Keratinocyte (primary cell): ENCODE results near the gene TMPRSS11D. TPM values are rescaled to one million over a fixed set of nuclear protein-coding genes. Genes with fewer than 3 reads are reported as not detected.

Experiments
- DNase-seq: peaks from one replicate; pipeline ENCODE4 v3.0.0-alpha.2; 2011; ENCODE audit warnings: low read depth, missing footprints, low spot score
- FAIRE-seq: peaks from 2 replicates; lab custom pipeline; 2011; peaks lifted over from hg19 to GRCh38; lab: Jason Lieb, UNC
- H2AFZ ChIP-seq: 2 replicates; pipeline ENCODE4 v1.6.0; 2012; ENCODE audit warnings: low read length, control low read depth, inconsistent platforms; ENCODE audit not compliant: control insufficient read depth
- H3K27ac ChIP-seq: 2 replicates; pipeline ENCODE4 v1.5.1; 2011; ENCODE audit warnings: low read length; ENCODE audit not compliant: control insufficient read depth, insufficient read depth
- H3K27me3 ChIP-seq: 3 replicates; pipeline ENCODE4 v1.6.0; 2011; ENCODE audit warnings: low read length; ENCODE audit not compliant: control insufficient read depth, insufficient read depth; ENCODE audit errors: extremely low read depth
- H3K36me3 ChIP-seq, 2 experiments: 2 replicates in 1 of 2; 3 replicates in 1 of 2; pipeline ENCODE4 v1.5.1; 2011; ENCODE audit warnings: low read length in 2 of 2, mild to moderate bottlenecking in 1 of 2; ENCODE audit not compliant: control insufficient read depth in 2 of 2, insufficient read depth in 2 of 2; ENCODE audit errors: extremely low read depth in 1 of 2
- H3K4me1 ChIP-seq: 3 replicates; pipeline ENCODE4 v1.5.1; 2011; ENCODE audit warnings: low read length; ENCODE audit not compliant: control insufficient read depth, insufficient read depth; ENCODE audit errors: extremely low read depth
- H3K4me2 ChIP-seq: 3 replicates; pipeline ENCODE4 v1.6.0; 2011; ENCODE audit warnings: low read depth, low read length; ENCODE audit not compliant: control insufficient read depth, insufficient read depth; ENCODE audit errors: extremely low read depth
- H3K4me3 ChIP-seq, 3 experiments: fragments of 200-600 bp in 1 of 3; sonication (generic) in 1 of 3; 2 replicates in 2 of 3; 3 replicates in 1 of 3; pipeline ENCODE4 v1.5.1; 2011 to 2016; ENCODE audit warnings: low read length in 3 of 3, mild to moderate bottlenecking in 3 of 3, control low read depth in 2 of 3, inconsistent platforms in 1 of 3, low read depth in 1 of 3, mixed read lengths in 1 of 3, mixed run types in 1 of 3, moderate library complexity in 1 of 3; ENCODE audit not compliant: control insufficient read depth in 2 of 3, insufficient read depth in 2 of 3; ENCODE audit errors: extremely low read depth in 1 of 3
- H3K79me2 ChIP-seq: 2 replicates; pipeline ENCODE4 v1.6.0; 2012; ENCODE audit warnings: low read length; ENCODE audit not compliant: control insufficient read depth, insufficient read depth
- H3K9ac ChIP-seq: 3 replicates; pipeline ENCODE4 v1.6.0; 2011; ENCODE audit warnings: low read length; ENCODE audit not compliant: control insufficient read depth, insufficient read depth; ENCODE audit errors: extremely low read depth
- H3K9me1 ChIP-seq: 3 replicates; pipeline ENCODE4 v1.6.0; 2011; ENCODE audit warnings: low read length; ENCODE audit not compliant: control insufficient read depth, insufficient read depth; ENCODE audit errors: extremely low read depth
- H3K9me3 ChIP-seq: 2 replicates; pipeline ENCODE4 v1.5.1; 2012; ENCODE audit warnings: low read depth, low read length; ENCODE audit not compliant: control insufficient read depth
- H4K20me1 ChIP-seq: 3 replicates; pipeline ENCODE4 v1.6.0; 2011; ENCODE audit warnings: low read length; ENCODE audit not compliant: control insufficient read depth, insufficient read depth; ENCODE audit errors: extremely low read depth
- CTCF ChIP-seq, 3 experiments: IDR thresholded peaks in 1 of 3; conservative IDR thresholded peaks in 1 of 3; optimal IDR thresholded peaks in 1 of 3; 2 replicates in 2 of 3; 3 replicates in 1 of 3; pipeline versions ENCODE3 to v1.5.1; 2011; ENCODE audit warnings: low read length in 3 of 3, mild to moderate bottlenecking in 3 of 3, moderate library complexity in 2 of 3, control low read depth in 1 of 3, inconsistent platforms in 1 of 3; ENCODE audit not compliant: insufficient read depth in 2 of 3; ENCODE audit errors: extremely low read depth in 1 of 3
- EZH2 ChIP-seq: IDR thresholded peaks from one replicate; pipeline ENCODE4 v1.6.1; 2012; ENCODE audit warnings: inconsistent platforms, mild to moderate bottlenecking, low read length, moderate library complexity
- dilution Hi-C: fragments of 300-500 bp; cut with MboI; formaldehyde crosslinking; loops from one replicate; pipeline ENCODE4 v1.7.0; 2020; ENCODE audit warnings: low sequenced_read_pairs; ENCODE audit not compliant: extremely low pct_ligation_motif_present
- polyA plus RNA-seq, 5 experiments: library from polyadenylated mRNA; depleted of rRNA in 3 of 5; stranded (reverse) in 3 of 5; stranded (forward) in 1 of 5; unstranded in 1 of 5; fragments of >200 nt; gene quantifications; 1 replicate in 1 of 5; 2 replicates in 3 of 5; 3 replicates in 1 of 5; pipeline versions ENCODE4 v1.2.1 to v1.2.3, GENCODE V29; 2011 to 2012; ENCODE audit warnings: missing spikeins in 2 of 5, low read depth in 1 of 5, low replicate concordance in 1 of 5

Gene TMPRSS11D
- polyA plus RNA-seq, 1 donor (not counting 4 experiments of a cell fraction or from before 2014, with no cell fraction given), result 0.28 TPM

GRCh38 chr4:67787311-67787710 is 96.5 kb downstream of the TMPRSS11D start:
- dilution Hi-C loops, result no loop called here
- Histone ChIP-seq H3K4me1 (no peaks in the 10 kb centered on the region), H3K4me2 (no peak overlapping the region), H3K79me2 (no peaks in the 10 kb centered on the region), H3K9me3 (no peaks in the 10 kb centered on the region), H3K9ac (no peak overlapping the region), H3K27me3 (no peaks in the 10 kb centered on the region), H3K4me3 (no peak overlapping the region), H4K20me1 (no peaks in the 10 kb centered on the region), H3K27ac (no peak overlapping the region), H3K36me3 (no peaks in the 10 kb centered on the region), H2AFZ (no peak overlapping the region), H3K9me1 (no peaks in the 10 kb centered on the region)
- no peak for FAIRE-seq
- TF ChIP-seq EZH2 (no peak), CTCF (optimal IDR thresholded peaks at IDR 0.05 in 1 of 3, IDR thresholded peaks at IDR 0.05 in 1 of 3, conservative IDR thresholded peaks at IDR 0.05 in 1 of 3; ENCODE audit: extremely low read depth in 1 of 3, insufficient read depth in 2 of 3, low read length in 3 of 3) (no peak)
- DNase-seq, result no peak

GRCh38 chr4:67785528-67785927 is 98.3 kb downstream of the TMPRSS11D start:
- Histone ChIP-seq H3K4me2 (no peak overlapping the region), H3K79me2 (no peaks in the 10 kb centered on the region), H3K27me3 (no peaks in the 10 kb centered on the region), H3K36me3 (no peaks in the 10 kb centered on the region), H3K9ac (no peak overlapping the region), H4K20me1 (no peaks in the 10 kb centered on the region), H2AFZ (no peak overlapping the region), H3K4me3 (no peak overlapping the region), H3K27ac (no peak overlapping the region), H3K4me1 (no peaks in the 10 kb centered on the region), H3K9me1 (no peaks in the 10 kb centered on the region), H3K9me3 (no peaks in the 10 kb centered on the region)
- DNase-seq (no peak), FAIRE-seq (no peak)
- dilution Hi-C loops, result no loop called here
- TF ChIP-seq EZH2 (no peak), CTCF (optimal IDR thresholded peaks at IDR 0.05 in 1 of 3, IDR thresholded peaks at IDR 0.05 in 1 of 3, conservative IDR thresholded peaks at IDR 0.05 in 1 of 3; ENCODE audit: extremely low read depth in 1 of 3, insufficient read depth in 2 of 3, low read length in 3 of 3) (no peak)
